ENCODE results near the gene B3GALT2.

B3GALT2 gene

DNA sequence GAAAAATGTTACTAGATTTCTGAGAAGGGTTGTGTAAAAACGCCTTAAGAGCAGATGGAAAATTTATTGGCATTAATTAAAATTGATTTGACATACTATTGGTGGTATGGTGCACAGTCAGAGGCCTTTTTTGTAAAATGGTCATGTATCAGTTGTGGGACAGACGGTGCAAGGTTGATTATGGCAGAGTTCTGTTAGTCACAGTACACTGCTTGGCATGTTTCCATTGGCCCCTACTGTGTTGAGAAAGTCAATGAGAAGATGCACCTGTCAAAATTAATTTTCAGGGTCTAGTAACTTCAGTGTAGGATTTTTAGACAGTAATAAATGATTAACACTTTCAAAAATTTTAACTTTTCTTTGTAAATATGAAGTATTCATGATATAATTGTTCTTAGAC is 4.4 kb downstream of the B3GALT2 start:
- no peak for DNase-seq

GRCh38 chr1:193181536-193181935 is 4.9 kb downstream of the B3GALT2 start:
- DNase-seq: no peak

DNA sequence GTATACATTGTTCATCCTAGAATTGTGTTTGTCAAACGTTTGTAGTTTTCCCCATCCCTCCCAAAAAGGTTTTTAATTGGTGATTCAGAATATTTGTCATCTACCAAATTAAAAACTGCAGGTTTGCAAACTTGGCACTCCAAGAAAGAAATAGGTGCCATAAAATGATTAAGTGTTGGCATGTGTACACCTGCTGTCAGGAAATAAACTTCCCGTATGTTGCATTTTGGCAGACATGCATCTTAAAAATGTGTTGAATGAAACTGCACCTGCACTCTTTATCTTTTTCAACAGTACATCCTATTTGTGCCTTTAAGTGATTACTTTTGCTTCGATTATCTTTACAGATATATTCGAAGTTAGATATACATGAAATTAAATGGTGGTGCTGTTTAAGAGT is 7.3 kb downstream of the B3GALT2 start:
- no peak for DNase-seq

DNA sequence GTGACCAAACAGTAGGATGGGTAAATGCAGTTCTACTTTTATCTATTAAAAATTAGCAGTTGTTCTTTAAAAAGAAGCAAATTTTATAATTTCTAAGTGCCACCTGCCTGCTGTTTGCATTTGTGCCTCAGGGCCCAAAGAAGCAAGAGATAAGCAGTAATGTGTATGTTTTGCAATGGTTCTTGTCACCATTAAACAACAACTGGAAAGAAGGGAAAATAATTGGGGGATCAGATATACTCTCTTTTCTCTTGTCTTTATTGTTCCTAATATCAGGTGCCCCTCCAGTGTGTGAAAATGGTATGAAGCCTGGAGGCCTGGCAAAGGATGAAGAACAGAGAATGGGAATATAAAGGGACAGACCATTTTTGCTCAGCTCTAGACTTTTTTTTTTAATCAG is 9.6 kb downstream of the B3GALT2 start:
- no peak for DNase-seq

GRCh38 chr1:193176113-193176512 is 10.3 kb downstream of the B3GALT2 start:
- DNase-seq: no peak

- no peak for DNase-seq
These were observed 29.1 kb downstream of the B3GALT2 start for GRCh38 chr1:193157360-193157759.

DNA sequence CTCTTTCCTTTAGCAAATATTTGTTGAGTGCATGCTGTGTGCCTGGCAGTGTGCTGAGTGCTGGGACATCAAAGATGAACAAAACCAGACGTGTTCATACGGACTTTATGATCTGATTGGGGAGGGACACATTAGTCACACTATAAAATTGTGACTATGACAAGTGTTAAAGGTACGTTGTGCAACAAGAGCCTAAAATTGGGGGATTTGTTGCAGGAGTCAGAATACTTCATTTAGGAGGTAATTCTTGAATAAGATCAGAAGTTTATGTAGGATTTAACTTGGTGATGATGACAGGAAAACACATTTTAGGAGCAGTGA is 29.6 kb downstream of the B3GALT2 start:
- DNase-seq: no peak

DNA sequence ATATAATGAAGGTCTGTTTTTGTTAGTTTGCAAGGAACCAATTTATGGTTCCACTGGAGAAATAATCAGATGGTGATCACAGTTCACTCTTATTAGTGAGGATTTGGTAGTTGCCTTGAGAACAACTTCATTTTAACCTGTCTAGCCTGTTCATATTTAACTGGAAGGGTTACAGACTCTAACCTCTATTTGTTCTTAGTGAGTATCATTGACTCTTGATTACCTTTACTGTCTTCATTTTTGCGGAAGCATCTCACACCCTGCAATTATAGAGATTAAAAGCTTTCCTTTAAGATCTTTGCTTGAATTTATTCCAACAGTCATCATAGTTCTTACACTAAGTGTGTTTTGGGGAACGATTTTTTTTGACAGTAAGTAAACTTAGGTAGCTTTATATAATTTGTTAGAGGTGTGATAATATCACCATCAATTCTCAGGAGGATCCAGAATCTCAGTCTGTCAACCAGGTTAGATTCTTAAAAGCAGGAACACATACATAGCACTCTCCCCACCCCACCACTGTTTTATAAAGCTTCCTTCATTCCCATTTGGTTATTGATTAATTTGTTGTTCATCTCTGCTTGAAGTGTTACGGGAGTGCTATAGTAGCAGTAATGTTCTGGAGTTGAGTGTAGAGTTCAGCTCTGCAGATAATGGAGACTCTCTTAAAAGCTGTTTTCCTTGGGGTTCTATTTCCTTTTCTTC is 30.1 kb downstream of the B3GALT2 start:
- DNase-seq: no peak

- no peak for DNase-seq
These were observed 41.4 kb downstream of the B3GALT2 start for GRCh38 chr1:193144999-193145398.

- no peak for DNase-seq
These were observed 42.0 kb downstream of the B3GALT2 start for GRCh38 chr1:193144361-193144938.

DNA sequence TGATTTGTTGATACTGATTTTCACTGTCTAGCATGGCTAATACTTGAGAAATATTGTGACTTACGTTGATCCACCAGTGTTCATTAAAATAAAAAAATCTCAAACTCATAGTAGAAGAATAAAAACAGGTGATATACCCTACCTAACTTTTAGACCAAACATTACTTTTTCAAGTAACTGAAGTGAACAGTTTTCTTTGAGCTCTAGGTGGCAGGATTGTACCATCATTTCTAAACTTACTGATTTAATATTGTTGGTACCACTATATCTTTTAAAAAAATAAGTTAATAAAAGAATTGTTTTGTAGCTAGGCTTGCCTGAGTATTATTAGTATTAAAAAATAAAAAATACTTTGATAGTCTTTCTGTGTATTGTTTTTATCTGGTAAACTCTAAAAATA is 43.1 kb downstream of the B3GALT2 start:
- peak; percentile 27 for DNase-seq

DNA sequence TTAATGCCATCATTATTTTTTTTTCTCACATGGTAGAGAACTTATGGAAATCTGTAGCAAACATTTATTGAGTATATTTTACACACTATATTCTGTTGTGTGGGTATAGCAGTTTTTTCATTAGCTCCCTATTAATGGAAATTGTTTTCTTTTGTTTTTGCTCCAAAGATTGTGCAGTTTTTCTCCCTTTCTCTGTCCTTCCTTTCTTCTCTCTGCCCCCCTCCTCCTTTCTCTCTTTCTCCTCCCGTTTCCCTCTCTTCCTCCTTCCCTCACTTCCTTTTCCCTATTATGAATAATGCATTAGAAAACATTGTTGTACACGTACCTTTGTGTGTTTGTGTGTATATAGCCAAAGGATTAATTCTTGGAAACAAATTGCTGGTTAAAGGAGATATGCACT is 44.0 kb downstream of the B3GALT2 start:
- DNase-seq: no peak

DNA sequence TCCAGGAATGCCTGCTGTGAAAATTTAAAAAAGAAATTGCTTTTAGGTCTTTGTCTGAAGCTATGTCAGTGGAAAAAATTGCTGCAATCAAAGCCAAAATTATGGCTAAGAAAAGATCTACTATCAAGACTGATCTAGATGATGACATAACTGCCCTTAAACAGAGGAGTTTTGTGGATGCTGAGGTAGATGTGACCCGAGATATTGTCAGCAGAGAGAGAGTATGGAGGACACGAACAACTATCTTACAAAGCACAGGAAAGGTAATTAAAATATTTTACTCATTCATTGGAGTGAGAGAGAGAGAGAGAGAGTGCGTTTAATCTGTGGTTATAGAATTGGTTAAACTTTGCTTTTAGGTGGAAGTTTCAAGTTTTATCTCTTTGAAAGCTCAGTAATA is 44.6 kb downstream of the B3GALT2 start:
- DNase-seq: no peak

DNA sequence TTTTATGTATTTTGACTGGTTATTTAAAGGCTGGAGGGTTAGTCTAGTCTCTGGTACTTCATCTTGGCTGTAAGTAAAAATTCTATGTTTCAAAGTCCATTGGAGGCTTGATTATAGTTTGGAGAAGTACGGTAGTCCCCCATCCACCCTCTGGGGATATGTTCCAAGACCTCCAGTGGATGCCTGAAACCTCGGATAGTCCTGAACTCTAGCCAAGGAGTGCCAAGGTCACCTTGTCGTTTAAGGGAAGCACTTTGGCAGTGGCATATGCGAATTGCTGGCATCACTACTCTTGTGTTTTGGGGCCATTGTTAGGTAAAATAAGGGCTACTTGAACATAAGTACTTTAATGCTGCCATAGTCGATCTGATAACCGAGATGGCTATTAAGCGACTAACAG is 46.2 kb downstream of the B3GALT2 start:
- DNase-seq: no peak

GRCh38 chr1:193131266-193131860 is 55.0 kb downstream of the B3GALT2 start:
- no peak for DNase-seq

Measured in fibroblast of skin of scalp (primary cell).